Fibroblast of peridontal ligament (primary cell): ENCODE results near the gene POU2AF1.

ENCODE experiments used
- DNase-seq: peaks from one replicate; pipeline ENCODE4 v3.0.0-alpha.2; 2010; ENCODE audit errors: extremely low read depth

POU2AF1 gene

DNA sequence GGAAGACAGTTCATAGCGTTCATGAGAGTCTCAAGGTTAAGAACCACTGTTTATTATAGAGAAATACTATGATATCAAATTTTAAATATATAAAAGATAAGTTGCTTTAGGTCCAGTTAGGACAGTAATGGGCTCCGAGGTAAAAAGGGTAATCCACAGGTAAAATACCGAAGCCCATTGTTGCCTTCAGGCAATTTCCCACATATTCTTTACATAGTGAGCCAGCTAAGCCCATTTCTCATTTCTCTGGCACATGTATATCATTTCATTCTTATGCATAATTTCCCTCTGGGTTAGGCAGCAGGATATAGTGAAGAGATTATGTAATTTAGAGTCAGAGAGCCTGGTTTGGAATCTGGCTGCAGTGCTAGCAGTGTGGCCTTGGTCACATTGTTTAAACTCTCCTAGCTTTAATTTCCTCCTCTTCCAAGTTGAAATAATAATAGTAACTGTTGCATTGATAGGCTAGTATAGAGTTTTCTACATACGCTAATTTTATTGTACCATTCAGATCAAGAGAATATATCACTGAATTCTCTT, 7.6 kb upstream of the POU2AF1 start:
- DNase-seq = no peak

DNA sequence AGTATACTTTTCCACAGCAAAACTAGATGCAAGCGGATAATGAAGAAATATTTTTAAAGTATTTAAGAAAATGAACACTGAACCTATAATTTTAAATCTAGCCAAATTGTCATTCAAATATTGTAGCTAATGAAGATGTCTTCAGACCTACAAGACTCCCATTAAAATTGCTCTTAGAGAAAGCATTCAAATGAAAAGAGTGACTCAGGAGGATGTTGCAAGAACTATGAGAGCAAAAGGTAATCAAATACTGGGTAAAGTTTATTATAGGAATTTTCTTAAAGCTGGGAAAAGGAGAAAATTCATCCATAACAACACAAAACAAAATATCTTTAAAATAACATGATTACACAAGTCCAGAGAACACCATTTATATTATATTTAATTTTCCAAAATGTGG, 5.4 kb upstream of the POU2AF1 start:
- DNase-seq = peak; percentile 8

- no peak for DNase-seq
Observed at GRCh38 chr11:111382451-111382850, 3.4 kb upstream of the POU2AF1 start.

GRCh38 chr11:111379602-111380136, 594 bp upstream of the POU2AF1 start:
- DNase-seq = no peak

DNA sequence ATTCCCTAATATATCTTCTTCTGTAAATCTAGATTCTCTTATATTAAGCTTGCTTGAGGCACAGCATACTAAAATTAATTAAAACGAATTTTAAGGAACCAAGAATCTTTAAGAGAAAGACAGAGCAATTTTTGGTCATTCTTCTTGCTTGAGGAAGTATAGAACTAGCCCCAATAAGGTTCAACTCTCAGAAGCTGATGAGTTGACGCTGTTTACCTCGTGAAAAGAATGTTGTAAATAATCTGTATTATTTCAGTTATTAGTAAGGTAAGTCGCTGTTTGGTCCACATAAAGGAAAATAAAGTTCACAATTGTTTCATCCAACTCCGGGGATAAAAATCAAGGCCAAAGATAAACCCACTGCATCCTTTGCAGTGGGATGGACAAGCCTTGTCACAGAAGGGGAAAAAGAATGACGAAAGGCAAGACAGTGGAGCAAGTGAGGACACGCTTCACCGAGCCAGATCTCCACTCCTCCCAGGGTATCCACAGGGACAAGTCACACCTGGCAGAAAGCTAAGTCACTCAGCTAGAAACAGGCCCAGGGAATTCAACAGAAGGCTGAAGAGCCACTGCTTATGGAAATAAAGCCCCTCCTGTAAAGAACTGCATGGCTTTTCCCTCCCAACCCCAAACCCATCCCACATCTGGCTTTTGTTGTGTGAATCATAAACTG, 752 bp downstream of the POU2AF1 start:
- DNase-seq = peak; percentile 36

DNA sequence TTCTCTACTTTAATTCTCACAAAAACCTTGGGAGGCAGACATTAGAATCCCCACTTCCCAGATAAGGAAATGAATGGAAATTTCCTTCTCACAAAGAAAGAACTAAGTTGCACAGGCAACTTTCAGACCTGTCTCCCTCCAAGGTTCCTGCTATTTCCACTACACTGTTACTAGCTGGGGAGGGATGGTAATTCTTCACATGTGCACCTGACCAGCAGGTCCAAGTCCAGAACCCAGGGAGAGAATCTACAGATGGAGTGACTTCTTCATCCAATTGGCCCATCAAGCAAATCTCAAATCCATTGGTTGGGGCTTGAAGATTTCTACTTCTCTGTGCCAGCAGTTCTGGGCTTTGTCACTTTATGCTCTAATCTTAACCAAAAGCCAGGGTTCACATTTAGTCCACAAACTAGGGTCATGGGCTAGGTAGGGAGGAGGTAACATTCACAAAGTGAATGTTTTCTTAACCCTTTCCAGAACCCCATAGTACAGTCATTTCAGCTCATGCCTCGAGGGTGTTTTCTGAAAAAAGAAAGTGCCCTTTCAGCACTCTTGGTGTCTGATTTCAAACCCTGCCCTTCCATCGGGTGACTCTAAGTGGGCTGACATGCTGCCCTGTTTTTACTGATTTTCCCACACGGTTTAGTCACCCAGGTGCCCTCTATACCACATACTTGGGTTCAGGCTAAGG, 2.7 kb downstream of the POU2AF1 start:
- DNase-seq = no peak

DNA sequence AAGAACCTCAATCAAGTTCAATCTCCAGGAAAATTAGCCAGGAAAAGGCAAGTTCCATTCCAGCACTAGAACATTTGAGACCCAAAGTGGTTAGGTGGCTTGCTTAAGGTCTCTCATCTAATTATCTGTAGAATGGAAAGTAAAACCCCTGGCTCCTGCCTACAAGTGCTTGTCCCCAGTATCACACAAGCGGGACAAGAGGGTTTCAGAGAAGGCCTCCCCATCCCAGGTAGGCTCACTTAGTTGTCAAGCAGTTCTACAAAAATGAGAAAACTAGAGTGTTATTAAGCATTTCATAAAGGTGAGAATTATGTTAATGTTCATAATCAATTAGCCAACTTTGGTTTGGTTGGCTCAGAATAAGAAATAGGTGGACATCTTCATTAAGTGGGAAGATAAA, 5.5 kb downstream of the POU2AF1 start:
- no peak for DNase-seq

GRCh38 chr11:111372538-111372937, 6.5 kb downstream of the POU2AF1 start:
- no peak for DNase-seq

DNA sequence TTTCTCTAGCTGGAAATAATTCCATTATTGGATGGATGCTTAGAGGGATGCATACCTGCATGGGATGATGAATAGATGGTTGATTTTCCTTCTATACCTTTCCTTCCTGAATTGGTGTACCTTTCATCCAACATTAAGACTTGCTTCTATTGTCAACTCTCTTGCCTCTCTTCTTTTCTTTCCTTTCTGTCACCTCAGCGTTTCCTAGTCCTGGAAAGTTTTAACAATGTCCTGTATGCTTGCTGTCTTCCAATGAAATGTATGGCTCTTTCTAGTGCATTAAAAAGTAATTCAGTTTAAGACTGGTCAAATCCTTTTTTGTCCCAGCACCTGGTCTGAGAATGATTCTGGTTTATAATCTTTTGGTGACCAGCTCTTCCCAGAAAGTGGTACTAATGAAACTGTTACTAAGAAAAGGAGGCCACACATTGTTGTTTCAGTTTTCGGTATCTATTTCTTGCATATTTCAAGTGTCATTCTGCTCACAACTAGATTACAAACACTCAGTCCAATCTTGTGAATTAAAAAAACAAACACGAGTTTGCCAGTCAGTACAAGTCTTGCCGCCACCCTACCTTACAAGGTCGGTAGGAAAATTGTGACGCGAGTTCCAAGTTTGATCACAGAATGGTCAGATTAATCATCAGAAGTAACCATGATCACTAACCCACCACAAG, 8.0 kb downstream of the POU2AF1 start:
- DNase-seq = no peak

DNA sequence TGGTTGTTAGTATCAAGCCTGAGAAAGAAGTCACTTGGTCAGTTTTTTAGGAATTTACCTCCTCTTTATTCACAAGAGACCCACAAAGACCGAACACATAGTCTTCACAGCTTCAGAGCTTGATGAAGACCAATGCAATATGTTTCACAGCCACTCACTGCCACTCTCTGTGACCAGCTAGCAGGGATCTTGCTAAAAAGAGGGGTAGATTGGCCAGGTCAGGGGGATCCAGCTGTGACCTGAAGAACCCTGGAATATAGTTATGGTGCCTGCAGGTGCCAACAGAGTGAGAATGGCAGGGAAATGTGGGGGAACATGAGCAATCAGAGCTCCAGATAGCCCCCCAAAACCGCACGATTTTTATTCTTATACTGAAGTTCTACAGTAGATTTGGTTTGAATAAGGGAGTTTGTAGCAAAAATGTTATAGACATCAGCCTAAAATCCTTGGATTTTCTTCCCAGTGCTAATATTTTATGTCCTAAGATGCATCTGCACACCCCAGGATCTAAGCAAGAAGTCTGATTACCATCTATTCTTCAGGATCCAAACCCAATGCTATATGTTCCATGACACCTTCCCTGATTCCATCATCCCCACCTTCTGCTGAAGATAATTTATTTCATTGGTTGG, 8.7 kb downstream of the POU2AF1 start:
- no peak for DNase-seq

DNA sequence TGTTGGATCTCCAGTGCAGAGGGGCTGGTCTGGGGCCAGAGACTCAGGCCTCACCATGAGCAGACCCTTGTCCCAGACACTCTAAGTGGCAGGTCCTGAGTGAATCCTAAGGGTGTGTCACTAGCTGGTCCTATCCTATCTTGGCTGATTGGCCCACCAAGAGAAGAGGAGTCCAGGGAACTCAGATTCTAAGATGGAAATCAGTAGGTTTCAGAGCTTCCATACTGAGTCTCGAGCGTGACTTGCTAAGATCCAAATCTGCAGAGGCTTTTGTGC, 10.9 kb downstream of the POU2AF1 start:
- no peak for DNase-seq

DNA sequence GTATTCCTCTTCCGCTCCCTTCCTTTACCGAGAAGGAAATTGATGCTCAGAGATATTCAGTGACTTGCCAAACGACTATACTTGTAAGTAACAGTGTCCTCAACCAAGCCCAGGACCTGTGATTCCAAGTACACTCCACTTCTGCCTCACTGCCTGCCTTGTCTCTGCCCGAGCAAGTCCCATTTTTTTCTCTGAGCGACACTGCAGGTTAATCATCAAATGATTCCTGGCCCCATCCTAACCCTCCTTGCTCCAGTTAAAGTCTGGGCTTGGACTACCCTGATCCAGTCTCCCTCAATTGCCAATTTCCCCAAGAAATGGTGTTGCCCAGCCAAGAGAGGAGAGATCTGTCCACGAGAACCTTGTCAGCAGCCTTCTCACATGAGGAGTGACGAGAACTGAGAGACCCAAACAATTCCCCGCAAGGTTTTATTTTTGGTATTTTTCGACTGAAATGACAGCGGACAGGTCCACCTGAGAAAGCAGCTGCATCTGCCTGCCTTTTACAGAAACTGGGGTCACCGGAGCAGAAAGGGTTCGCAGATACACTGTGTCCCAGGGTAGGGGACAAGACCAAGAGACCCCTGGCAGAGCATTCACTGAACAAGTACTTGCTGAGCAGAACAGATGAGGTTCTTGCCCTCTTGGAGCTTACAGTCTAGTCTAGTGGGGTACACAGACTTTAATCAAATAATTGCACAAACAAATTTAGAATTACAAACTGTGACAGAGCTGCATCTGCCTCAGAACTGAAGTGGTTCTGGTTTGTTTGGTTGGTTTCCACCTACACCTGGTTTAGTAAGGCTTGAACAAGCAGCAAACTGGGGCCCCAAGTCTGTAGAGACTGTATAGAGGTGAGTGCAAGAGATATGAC, 11.4 kb downstream of the POU2AF1 start:
- DNase-seq = no peak

- no peak for DNase-seq
Observed at GRCh38 chr11:111366560-111367410, 12.3 kb downstream of the POU2AF1 start.

GRCh38 chr11:111365722-111366559, 13.1 kb downstream of the POU2AF1 start:
- no peak for DNase-seq

DNA sequence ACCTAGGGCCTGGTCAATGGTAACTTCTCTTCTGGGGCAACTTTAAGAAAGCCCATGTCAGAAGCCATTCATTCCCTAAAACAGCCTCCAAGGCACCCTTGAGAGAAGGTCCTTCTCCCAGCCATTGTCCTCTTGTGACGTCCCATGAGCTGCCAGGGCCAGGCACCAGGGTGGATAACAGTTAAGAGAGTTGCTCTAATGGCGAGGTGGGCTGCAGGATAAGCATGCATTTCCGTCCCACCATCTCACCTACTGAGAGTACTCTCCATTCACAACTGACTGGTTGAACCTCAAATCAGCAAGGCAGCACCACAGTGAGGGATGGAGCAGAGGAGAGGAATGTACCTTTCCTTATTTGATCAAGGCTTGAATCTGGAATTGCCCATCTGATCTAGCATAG, 14.6 kb downstream of the POU2AF1 start:
- no peak for DNase-seq

- no peak for DNase-seq
Observed at GRCh38 chr11:111363985-111364384, 15.1 kb downstream of the POU2AF1 start.

DNA sequence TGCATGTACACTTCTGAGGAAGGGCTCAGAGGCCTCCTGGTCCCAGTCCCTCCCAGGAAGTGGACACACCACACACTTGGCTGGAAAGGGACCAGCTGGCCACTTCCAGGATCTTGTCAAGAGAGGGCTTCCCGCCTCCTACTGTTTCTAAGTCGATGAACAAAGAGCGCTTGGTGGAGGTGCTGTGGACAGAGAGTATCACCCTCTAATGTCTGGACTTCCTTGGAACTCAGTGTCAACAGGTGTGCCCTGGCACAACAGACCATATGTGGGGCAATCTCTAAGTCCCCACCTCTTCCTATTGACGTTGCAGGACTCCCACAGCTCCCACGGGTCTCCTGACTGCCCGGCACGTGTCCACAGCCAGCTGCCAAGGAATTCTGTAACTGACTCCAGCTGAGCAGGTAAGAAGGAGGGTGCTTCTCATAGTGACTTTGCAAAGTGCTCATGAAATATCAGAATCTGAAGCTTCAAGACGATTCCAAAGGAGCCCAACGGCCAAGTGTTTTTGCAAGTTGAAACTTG, 16.1 kb downstream of the POU2AF1 start:
- DNase-seq = no peak

DNA sequence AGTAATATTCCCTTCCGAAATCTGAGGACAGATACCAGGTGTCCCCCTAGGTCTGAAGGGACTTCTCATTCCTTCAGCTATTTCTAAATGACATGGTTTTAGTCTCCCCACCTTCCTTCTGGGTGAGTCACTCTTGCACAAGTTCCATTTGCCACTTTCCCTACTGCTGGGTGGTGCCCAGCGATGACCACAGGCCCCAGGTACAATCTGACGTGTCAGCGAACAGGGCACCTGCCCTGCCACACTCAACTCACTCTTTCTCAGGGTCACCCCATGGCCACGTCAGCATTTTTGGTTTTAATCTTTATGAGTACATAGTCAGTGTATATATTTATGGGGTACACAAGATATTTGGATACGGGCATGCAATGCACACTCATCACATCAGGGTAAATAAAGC, 17.2 kb downstream of the POU2AF1 start:
- DNase-seq = no peak
